Stimulated activated CD8-positive, alpha-beta memory T cell treated with anti-CD3 and anti-CD28 coated beads, Interleukin-7, amount 100 ng/mL, for 48 hours (primary cell): Measurements from ENCODE around the gene PPM1H.
"Not testable (repeated sequence)": the region's sequence is repeated elsewhere in the genome, so short reads cannot be mapped to it uniquely, and the experiment has no call there.

ENCODE experiments used
- DNase-seq, 2 donors: peaks; one replicate each; pipeline ENCODE4 v3.0.0-alpha.2; 2020; ENCODE audit warnings: low read depth in 1 of 2; ENCODE audit errors: extremely low read depth in 1 of 2

The PPM1H gene

DNA sequence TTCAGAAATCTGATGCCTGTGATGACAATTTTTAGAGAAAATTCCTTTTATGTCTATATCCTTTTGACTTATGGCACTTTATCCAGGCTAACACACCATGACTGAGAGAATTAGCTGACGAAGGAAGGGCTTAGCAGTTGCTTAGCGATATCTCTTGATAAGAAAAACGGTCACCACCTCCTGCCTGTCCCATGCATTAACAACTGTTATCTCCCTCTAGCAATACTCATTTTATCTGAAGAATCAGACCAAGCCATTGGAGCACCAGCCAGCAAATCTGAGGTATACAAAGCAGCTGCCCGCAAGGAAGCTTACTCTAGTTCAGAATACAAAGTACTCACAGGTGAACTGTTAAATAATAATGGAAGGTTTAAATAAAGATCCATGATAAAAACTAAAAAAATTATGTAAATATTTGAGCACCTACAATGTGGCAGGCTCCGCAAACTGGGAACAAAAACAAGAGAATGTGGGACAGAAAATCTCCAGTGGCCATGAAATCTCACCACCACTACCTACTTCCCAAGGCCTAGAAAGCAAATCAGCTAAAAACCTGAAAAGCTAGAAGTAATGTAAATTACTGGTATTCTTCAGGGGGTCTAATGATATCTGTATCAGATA is 24.3 kb downstream of the PPM1H start:
- DNase-seq: no peak

- no peak for DNase-seq
Measured at GRCh38 chr12:62909340-62909739, 25.6 kb downstream of the PPM1H start.

DNA sequence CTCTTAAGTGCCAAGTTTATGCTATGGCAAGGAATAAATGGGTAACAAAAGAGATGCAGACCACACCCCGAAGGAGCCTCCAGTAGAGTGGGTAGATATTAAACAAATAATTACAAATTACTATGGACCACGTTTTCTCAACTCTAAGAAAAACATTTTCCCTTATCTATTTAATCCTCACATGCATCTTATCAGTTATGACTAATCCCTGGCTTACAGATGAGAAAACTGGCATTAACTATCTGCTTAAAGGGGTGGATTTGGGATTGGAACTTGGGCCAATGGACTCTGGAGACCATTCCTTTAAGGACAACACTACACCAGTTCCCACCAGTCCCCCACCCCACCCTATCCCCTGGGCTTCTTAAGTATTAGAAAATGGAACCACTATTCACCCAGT is 26.3 kb downstream of the PPM1H start:
- no peak for DNase-seq

- no peak for DNase-seq
Measured at GRCh38 chr12:62907561-62907960, 27.4 kb downstream of the PPM1H start.

DNA sequence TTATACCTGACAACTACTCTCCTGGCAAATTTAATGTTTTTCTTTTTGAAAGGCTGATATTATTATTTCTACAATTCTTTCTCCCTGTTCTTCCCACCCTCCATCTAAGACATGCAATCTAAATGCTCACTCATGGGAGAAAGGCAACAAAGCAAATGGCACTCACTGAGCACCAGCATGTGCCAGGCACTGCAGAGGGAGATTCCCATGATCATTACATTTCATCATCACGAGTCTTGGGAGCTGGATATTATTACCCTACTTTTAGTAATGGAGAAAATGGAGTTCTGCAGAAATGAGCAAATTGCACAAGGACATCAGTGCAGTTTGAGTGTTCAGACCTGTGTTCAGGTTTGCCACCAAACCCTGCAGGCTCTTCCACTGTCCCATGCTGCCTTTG is 27.9 kb downstream of the PPM1H start:
- DNase-seq: no peak

- DNase-seq: no peak
Measured at GRCh38 chr12:62903151-62903550, 31.8 kb downstream of the PPM1H start.

GRCh38 chr12:62900686-62901272 is 34.2 kb downstream of the PPM1H start:
- DNase-seq: no peak

DNA sequence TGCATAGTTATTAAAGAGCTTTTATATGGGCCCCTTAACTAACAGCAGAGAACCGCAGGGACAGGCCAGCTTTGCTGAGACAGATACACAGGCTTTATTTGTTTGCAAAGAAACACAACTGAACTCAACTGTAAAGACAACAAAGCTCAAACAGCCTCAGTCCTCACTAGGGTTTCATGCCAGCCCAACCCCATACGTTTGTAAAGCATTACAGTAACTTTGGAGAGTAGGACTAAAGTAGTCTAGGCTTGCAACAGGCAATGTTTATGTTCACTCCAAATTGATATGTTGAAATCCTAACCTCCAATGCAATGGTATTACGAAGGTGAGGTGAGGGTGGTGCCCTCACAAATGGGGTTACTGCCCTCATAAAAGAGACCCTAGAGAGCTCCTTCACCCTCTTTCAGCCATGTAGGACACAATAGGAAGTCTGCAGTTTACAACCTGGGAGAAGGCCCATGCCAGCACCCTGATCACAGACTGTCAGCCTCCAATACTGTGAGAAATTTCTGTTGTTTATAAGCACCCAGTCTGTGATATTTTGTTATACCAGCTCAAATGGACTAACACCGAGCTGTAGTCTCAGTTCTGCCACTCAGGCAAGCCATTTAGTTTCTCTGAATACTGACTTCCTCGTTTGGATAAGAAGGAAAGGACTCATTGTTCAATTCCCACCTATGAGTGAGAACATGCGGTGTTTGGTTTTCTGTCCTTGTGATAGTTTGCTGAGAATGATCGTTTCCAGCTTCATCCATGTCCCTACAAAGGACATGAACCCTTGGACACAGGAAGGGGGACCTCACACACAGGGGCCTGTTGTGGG is 35.2 kb downstream of the PPM1H start:
- no peak for DNase-seq

GRCh38 chr12:62898526-62898925 is 36.4 kb downstream of the PPM1H start:
- DNase-seq: no peak

GRCh38 chr12:62895351-62895877 is 39.5 kb downstream of the PPM1H start:
- no peak for DNase-seq

GRCh38 chr12:62893276-62893675 is 41.7 kb downstream of the PPM1H start:
- no peak for DNase-seq

DNA sequence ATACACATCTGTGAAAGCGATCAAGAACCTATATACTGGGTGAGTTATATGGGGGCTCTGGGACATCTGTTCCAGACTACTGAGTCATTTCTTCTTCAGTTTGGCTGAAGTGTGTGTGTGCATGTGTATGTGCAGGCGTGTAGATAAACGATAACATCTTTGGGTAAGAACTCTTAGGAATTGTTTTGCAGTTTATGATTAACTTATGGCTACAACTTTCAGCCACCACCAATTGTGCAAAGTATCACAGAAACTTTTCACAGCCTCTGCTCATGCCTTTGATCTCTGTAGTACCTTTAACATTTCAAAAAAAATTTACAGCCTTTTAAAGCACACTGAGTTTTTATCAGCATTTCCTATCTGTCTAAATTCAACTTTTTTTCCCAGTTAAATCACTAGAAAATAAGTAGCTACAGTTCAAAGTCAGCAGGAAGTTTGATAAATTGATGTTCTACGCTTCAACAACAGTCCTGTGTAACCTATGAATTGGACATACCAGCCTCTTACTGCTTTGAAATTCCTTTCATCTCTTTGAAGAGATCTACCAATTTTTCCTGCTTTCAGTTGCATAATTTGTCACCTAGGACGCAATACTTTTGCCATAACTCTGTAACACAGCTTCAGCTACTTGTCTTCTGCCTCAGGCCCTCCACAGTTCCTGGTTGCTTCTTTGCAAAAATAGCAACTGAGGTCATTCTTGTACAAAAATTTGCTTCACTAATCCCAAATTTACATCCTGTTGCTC is 43.0 kb downstream of the PPM1H start:
- no peak for DNase-seq

GRCh38 chr12:62888454-62889110 is 46.4 kb downstream of the PPM1H start:
- DNase-seq: no peak

- DNase-seq: no peak
Measured at GRCh38 chr12:62886796-62887195, 48.2 kb downstream of the PPM1H start.

DNA sequence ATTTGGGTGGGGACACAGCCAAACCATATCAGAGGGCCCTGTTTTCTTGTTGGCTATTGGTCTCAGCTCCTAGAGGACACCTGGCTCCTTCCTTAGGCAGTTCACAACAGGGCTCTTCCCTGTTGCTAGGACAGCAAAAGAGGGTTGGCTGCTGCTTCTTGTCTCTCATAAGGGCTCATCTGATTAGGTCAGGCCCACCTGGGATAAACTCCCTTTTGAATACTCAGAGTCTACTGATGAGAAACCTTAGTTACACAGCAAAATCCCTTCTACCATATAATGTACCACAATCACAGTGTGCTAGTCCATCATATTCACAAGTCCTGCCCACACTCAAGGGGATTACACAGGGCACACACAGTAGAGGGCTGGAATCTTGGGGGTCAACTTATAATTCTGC is 49.7 kb downstream of the PPM1H start:
- no peak for DNase-seq

GRCh38 chr12:62884832-62885231 is 50.1 kb downstream of the PPM1H start:
- not testable (repeated sequence) for DNase-seq

- no peak for DNase-seq
Measured at GRCh38 chr12:62882696-62883095, 52.3 kb downstream of the PPM1H start.

- no peak for DNase-seq
Measured at GRCh38 chr12:62882140-62882539, 52.8 kb downstream of the PPM1H start.

DNA sequence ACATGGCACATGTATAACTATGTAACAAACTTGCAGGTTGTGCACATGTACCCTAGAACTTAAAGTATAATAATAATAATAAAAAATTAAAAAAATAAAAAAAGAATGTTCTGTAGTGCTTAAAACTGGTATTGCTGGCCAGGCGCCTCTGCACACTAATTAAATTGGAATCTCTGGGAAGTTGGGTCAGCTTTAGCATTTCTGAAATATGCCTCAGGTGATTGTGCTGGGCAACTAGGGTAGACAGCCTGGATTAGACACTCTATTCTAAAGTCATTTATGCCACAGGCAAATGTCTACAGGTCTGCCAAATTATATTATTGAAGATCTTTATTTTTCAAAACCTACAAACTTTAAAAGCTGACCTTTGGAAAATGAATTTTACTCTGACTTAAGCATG is 55.3 kb downstream of the PPM1H start:
- no peak for DNase-seq

DNA sequence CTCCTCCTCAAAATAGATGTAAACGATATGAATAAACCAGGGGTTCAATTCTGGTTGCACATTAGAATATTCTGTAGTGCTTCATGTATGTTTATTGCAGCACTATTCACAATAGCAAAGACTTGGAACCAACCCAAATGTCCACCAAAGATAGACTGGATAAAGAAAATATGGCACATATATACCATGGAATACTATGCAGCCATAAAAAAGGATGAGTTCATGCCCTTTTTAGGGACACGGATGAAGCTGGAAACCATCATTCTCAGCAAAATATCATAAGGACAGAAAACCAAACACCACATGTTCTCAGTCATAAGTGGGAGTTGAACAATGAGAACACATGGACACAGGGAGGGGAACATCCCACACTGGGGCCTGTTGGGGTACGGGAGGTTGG is 55.7 kb downstream of the PPM1H start:
- not testable (repeated sequence) for DNase-seq

GRCh38 chr12:62878211-62878610 is 56.7 kb downstream of the PPM1H start:
- DNase-seq: no peak
